Hepatocyte (in vitro differentiated cells): ENCODE results near the gene DALRD3. TPM values are rescaled to one million over a fixed set of nuclear protein-coding genes. Genes with fewer than 3 reads are reported as not detected.

ENCODE experiments used
- DNase-seq: peaks from one replicate; pipeline ENCODE4 v3.0.0-alpha.2; 2016; ENCODE audit warnings: low spot score
- H2AFZ ChIP-seq: fragments of 200-600 bp; sonication (generic); 2 replicates; pipeline ENCODE4 v1.6.0; 2016; ENCODE audit warnings: antibody characterized with exemption, mild to moderate bottlenecking
- H3K27ac ChIP-seq: fragments of 200-600 bp; sonication (generic); 2 replicates; pipeline ENCODE4 v1.5.1; 2016; ENCODE audit warnings: mild to moderate bottlenecking
- H3K27me3 ChIP-seq: fragments of 200-600 bp; sonication (generic); 2 replicates; pipeline ENCODE4 v1.6.1; 2016
- H3K36me3 ChIP-seq: fragments of 200-600 bp; sonication (generic); replicated peaks from 2 replicates; pipeline ENCODE4 v1.5.1; 2016; ENCODE audit warnings: low read depth; ENCODE audit not compliant: insufficient read depth
- H3K4me1 ChIP-seq: fragments of 200-600 bp; sonication (generic); 2 replicates; pipeline ENCODE4 v1.5.1; 2016; ENCODE audit warnings: mild to moderate bottlenecking, moderate library complexity; ENCODE audit not compliant: insufficient read depth
- H3K4me2 ChIP-seq: fragments of 200-600 bp; sonication (generic); 2 replicates; pipeline ENCODE4 v1.6.0; 2016
- H3K4me3 ChIP-seq: fragments of 200-600 bp; sonication (generic); 2 replicates; pipeline ENCODE4 v1.5.1; 2016; ENCODE audit warnings: mild to moderate bottlenecking
- H3K79me2 ChIP-seq: fragments of 200-600 bp; sonication (generic); 2 replicates; pipeline ENCODE4 v1.6.0; 2017; ENCODE audit warnings: mild to moderate bottlenecking
- H3K9me2 ChIP-seq: fragments of 200-600 bp; sonication (generic); replicated peaks from 2 replicates; pipeline ENCODE4 v1.6.0; 2017; ENCODE audit warnings: mild to moderate bottlenecking; ENCODE audit not compliant: insufficient read depth
- H3K9me3 ChIP-seq: fragments of 200-600 bp; sonication (generic); 2 replicates; pipeline ENCODE4 v1.5.1; 2016; ENCODE audit warnings: low read depth, mild to moderate bottlenecking
- H4K20me1 ChIP-seq: fragments of 200-600 bp; sonication (generic); 2 replicates; pipeline ENCODE4 v1.6.0; 2016; ENCODE audit warnings: mild to moderate bottlenecking; ENCODE audit not compliant: insufficient read depth, poor library complexity, severe bottlenecking
- EZH2 ChIP-seq: fragments of 200-600 bp; sonication (generic); IDR thresholded peaks from 2 replicates; pipeline ENCODE4 v1.6.1; 2016; ENCODE audit warnings: antibody characterized with exemption, mild to moderate bottlenecking, borderline replicate concordance
- EZH2phosphoT487 ChIP-seq: fragments of 200-600 bp; sonication (generic); IDR thresholded peaks from one replicate; pipeline ENCODE4 v1.6.1; 2018; ENCODE audit warnings: antibody characterized with exemption, mild to moderate bottlenecking, low read depth, moderate library complexity; ENCODE audit not compliant: unreplicated experiment, severe bottlenecking
- WGBS: methylation state at CpG from one replicate; pipeline ENCODE4 v1.1.6; 2016; ENCODE audit warnings: low lambda C conversion rate; ENCODE audit errors: missing lambda C conversion rate; 5-methylcytosine and 5-hydroxymethylcytosine counted together
- polyA plus RNA-seq: library from polyadenylated mRNA; unstranded; fragments of >200 nt; fragmentation: Nextera tagmentation; extraction: Ambion mirVana; gene quantifications from 2 replicates; pipeline ENCODE4 v1.2.1, GENCODE V29; 2016
- total RNA-seq: library from RNA; depleted of rRNA; stranded (reverse); fragments of >200 nt; gene quantifications from 2 replicates; pipeline ENCODE4 v1.2.3, GENCODE V29; 2014
- TF ChIP-seq, protein P1 (sequence below): fragments of 200-600 bp; sonication (generic); IDR thresholded peaks from 2 replicates; pipeline ENCODE4 v1.5.1; 2016; ENCODE audit warnings: antibody characterized with exemption, mild to moderate bottlenecking; ENCODE audit not compliant: poor library complexity

The DALRD3 gene
- total and polyA plus RNA-seq, 2 experiments from 2014 or later, result 27.0 to 29.3 TPM

DNA sequence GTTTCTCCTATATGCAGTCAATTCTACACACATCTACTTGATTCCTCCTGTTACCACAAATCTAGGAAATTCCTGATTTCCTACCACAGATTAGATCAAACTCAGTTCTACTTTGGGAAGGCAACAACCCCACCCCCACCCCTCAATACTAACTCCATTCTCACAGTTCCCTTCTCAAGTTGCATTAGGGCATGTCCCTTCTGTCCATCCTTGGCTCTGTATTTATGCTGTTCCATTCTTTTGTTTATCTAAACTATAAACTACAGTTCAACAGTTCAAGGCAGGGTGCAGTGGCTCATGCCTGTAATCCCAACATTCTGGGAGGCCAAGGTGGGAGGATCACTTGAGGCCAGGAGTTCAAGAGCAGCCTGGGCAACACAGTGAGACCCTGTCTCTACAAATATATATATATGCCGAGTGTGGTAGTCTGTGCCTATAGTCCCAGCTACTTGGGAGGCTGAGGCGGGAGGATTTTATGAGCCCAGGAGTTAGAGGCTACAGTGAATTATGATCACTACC is 36.0 kb upstream of the DALRD3 start:
- no peaks in the 10 kb centered on the region for H3K4me1 ChIP-seq
- no peak for TF ChIP-seq EZH2phosphoT487
- H3K4me3 ChIP-seq, result no peak overlapping the region
- no peaks in the 10 kb centered on the region for H4K20me1 ChIP-seq
- DNase-seq, result no peak
- no peaks in the 10 kb centered on the region for H3K36me3 ChIP-seq
- no peaks in the 10 kb centered on the region for H3K9me2 ChIP-seq
- no peak overlapping the region for H2AFZ ChIP-seq
- H3K27me3 ChIP-seq, result no peaks in the 10 kb centered on the region
- H3K4me2 ChIP-seq, result no peak overlapping the region
- H3K27ac ChIP-seq, result no peak overlapping the region
- H3K79me2 ChIP-seq, result peaks cover 13% of the 10 kb centered on the region
- 95% methylated on average over 2 of the region's 2 CpGs for WGBS
- no peaks in the 10 kb centered on the region for H3K9me3 ChIP-seq

DNA sequence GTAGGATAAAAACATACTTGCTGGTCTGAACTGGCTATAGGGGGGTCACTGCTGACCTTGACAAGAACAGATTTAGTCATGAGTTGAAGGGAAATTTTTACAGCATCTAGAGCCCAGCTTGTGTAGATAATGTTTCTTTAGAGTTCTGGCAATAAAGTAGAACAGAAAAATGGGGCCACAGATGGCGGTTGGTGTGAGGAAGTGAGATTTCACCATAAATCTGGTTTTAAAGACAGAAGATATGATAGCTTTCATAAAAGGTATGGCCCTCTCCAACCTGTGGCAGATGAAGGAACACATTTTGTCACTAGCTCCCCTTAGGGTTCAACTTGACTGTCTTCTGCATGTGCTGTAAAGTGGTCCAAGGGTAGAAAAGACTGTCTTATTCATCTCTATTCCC is 35.2 kb upstream of the DALRD3 start:
- DNase-seq, result no peak
- 100% methylated on average over 1 of the region's 1 CpG for WGBS
- Histone ChIP-seq H3K4me2 (no peak overlapping the region), H3K27ac (no peak overlapping the region), H3K9me3 (no peaks in the 10 kb centered on the region), H3K4me1 (no peaks in the 10 kb centered on the region), H4K20me1 (peaks cover 6% of the 10 kb centered on the region), H3K27me3 (no peaks in the 10 kb centered on the region), H2AFZ (no peak overlapping the region), H3K4me3 (no peak overlapping the region), H3K9me2 (no peaks in the 10 kb centered on the region), H3K36me3 (no peaks in the 10 kb centered on the region), H3K79me2 (peaks cover 16% of the 10 kb centered on the region)
- TF ChIP-seq EZH2phosphoT487 (no peak), EZH2 (no peak)
- TF ChIP-seq, protein P1, sequence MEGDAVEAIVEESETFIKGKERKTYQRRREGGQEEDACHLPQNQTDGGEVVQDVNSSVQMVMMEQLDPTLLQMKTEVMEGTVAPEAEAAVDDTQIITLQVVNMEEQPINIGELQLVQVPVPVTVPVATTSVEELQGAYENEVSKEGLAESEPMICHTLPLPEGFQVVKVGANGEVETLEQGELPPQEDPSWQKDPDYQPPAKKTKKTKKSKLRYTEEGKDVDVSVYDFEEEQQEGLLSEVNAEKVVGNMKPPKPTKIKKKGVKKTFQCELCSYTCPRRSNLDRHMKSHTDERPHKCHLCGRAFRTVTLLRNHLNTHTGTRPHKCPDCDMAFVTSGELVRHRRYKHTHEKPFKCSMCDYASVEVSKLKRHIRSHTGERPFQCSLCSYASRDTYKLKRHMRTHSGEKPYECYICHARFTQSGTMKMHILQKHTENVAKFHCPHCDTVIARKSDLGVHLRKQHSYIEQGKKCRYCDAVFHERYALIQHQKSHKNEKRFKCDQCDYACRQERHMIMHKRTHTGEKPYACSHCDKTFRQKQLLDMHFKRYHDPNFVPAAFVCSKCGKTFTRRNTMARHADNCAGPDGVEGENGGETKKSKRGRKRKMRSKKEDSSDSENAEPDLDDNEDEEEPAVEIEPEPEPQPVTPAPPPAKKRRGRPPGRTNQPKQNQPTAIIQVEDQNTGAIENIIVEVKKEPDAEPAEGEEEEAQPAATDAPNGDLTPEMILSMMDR, result no peak

DNA sequence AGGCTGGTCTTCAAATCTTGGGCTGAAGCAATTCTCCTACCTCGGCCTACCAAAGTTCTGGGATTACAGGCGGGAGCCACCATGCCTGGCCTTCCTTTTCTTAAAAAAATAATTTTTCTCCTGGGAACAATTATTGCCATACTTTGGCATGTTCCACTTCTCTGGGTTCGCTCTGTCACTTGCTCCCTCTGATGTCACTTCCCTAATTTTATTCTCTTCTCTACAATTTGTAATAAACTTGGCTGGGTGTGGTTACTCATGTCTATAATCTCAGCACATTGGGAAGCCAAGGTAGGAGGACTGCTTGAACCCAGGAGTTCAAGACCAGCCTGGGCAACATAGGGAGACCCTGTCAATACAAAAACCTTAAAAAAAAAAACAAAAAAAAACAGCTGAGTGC is 16.9 kb upstream of the DALRD3 start:
- TF ChIP-seq EZH2phosphoT487 (no peak), EZH2 (no peak)
- TF ChIP-seq, protein P1, result no peak
- H3K4me1 ChIP-seq, result no peaks in the 10 kb centered on the region
- no peak overlapping the region for H3K27ac ChIP-seq
- H2AFZ ChIP-seq, result no peak overlapping the region
- H4K20me1 ChIP-seq, result no peaks in the 10 kb centered on the region
- WGBS, result 93% methylated on average over 3 of the region's 3 CpGs
- DNase-seq, result no peak
- no peaks in the 10 kb centered on the region for H3K79me2 ChIP-seq
- H3K4me3 ChIP-seq, result no peak overlapping the region
- no peaks in the 10 kb centered on the region for H3K9me3 ChIP-seq
- H3K27me3 ChIP-seq, result no peaks in the 10 kb centered on the region
- H3K4me2 ChIP-seq, result no peak overlapping the region
- H3K9me2 ChIP-seq, result no peaks in the 10 kb centered on the region
- H3K36me3 ChIP-seq, result no peaks in the 10 kb centered on the region

DNA sequence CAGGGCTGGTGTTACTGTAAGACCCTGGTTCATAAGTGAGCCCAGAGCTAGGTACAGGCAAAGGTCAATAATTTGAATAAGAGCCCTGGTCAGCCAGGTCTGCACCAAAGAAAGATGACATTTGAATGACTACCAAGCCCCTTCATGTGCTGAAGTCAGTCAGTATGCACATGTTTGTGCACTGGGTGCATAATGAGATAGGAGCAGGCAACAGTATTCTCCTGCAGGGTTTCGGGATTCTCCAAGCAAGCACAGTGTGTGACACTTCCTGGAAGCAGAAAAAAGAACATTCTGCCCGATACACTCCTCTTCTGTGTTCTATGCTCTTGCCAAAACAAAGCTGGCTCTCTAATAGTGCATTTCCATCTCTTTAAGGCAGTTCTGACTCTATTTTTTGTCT is 16.3 kb upstream of the DALRD3 start:
- 94% methylated on average over 2 of the region's 2 CpGs for WGBS

More for the DNA sequence above, 16.3 kb upstream of the DALRD3 start:
- Histone ChIP-seq H3K9me2 (no peaks in the 10 kb centered on the region), H3K79me2 (no peaks in the 10 kb centered on the region), H3K36me3 (no peaks in the 10 kb centered on the region), H3K4me3 (no peak overlapping the region), H3K27ac (no peak overlapping the region), H3K27me3 (no peaks in the 10 kb centered on the region), H4K20me1 (no peaks in the 10 kb centered on the region), H3K4me2 (no peak overlapping the region), H3K9me3 (no peaks in the 10 kb centered on the region), H3K4me1 (no peaks in the 10 kb centered on the region), H2AFZ (no peak overlapping the region)
- no peak for TF ChIP-seq EZH2
- TF ChIP-seq EZH2phosphoT487, result no peak
- no peak for DNase-seq
